GM18526 (cell line): ENCODE data around the gene PKP1.

Experiments used
- POLR2A ChIP-seq: IDR thresholded peaks from 3 replicates; pipeline ENCODE4 v1.6.1; 2011; ENCODE audit not compliant: insufficient read length; ENCODE audit errors: extremely low read depth

PKP1 gene

DNA sequence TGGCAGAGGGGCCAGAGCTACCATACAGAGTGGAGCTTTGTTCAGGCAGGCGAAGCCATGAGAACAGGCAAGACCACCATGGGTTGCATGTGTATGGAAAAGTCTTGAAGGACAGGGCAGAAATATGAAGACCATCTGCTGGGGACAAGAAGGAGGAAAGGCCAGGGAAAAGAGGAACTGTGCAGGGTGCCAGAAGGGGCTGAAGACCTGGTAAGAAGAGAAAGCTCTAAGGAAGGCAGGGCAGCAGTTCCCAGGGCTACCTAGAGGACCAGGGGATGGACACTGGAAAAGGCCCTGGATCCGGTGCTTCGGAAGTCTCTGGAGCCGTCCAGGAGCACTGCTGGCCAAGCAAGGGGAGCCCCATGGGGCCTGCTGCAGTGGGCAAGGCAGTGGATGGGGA is 43.4 kb downstream of the PKP1 start:
- TF ChIP-seq POLR2A, result no peak

DNA sequence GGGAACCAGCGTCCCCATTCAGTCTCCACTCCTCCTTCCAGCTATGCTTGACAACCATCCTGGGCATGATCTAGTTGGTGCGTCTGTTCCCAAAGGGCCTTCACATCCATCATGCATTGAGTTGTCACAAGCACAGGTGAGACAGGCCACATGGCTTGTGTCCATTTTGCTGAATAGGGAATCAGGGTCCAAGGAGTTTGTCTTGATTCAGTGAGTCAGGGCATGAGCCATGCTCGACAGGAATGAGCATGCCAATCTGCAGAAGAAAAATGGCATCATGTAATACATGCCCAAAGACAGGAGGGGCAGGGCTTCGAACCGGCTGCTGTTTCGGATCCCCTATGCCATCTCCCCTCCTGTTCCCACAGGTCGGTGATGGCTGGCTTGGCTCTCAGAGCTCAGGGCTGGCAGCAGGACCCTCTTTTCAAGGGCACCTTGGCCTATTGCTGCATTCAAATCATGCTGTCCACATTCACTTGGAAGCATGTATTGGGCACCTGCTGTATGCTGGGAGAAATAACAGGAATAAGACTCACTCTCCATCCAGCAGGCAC is 44.5 kb downstream of the PKP1 start:
- no peak for TF ChIP-seq POLR2A

DNA sequence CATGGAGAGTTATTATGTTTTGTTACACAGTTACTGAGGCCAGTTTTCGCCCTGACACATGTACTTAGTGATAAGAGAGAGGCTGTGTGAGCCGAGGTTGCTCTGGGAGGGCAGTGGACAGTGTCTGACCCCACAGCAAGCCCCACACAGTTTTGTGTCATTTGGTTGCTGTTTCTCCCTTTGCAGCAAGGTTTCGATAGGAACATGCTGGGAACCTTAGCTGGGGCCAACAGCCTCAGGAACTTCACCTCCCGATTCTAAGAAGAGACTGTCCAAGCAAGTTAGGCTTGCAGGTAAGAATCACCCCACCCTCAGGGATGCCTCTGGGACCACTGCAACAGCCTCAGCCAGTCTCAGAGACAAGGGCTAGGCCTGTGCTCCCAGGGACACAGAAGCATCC is 45.3 kb downstream of the PKP1 start:
- no peak for TF ChIP-seq POLR2A

DNA sequence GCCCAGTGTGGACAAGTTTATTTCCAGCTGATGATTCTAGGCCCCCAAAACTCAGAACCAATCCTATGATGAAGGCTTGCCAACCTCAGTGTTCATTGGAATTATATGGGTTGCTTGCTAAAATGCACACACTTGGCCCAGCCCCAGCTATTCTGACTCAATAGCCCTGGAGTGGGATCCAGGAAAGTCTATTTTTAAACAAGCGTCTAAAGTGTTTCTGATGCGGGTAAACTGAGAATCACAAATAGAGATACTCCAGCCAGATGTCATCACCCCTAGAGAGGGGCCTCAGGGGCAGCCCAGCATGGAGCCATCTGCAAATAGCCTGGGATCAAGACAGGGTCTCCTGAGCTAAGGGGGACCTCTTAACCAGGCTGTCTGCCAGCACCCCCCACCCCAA is 46.0 kb downstream of the PKP1 start:
- no peak for TF ChIP-seq POLR2A

DNA sequence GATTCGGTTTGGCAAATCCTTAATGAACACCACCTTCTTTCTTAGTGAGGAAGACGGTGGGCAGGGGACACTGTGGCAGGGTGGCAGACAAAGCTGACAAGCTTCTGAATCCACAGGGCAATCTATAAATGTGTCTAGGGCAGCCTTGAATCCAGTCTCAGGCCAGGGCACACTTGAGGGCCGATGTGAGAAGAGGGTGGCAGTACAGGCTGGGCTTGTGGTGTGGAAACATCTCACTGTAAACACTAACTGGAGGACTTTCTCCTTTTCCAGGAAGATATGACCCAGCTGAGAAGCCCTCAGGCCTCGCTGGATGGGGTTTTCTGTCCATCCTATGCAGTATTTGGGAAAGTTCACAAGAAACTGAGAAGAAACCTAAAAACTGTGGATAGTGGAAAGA is 46.5 kb downstream of the PKP1 start:
- no peak for TF ChIP-seq POLR2A

DNA sequence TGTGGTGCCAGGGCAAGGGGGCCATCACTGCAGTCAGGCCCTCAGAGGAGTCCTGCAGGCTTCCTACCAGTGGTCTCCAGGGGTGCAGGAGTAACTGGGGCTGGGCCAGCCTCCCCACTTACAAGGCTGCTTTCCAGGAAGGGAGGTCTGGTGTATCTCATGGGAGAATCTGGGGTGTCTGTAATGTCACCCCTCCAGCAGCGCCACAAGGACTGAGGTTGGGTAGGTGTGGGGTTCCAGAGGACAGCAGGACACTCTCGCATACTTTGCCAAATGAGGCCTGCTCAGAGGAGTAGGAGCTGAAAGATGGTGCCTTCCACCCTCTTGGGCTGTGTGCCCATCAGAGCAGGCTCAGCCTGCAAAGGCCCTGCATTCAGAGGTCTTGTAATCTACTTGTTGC is 47.2 kb downstream of the PKP1 start:
- TF ChIP-seq POLR2A, result no peak

DNA sequence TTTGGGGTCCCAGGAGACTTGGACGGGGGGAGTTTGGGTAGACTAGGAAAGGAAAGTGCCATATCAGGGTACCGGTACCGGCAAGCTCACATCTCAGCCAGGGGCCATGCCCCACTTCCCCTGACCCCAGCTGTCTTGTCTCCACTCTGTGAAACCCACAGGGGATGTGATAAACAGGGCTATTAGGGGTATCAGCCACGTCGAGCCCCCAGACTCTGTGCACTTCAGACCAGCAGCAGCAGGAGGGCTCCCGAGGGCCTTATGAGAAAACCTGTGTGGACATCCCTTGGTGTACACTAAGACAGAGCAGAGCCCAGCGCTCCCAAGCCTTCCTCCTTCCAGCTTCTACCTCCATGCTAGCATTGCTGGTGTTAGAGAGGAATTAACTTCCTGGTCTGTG is 47.9 kb downstream of the PKP1 start:
- no peak for TF ChIP-seq POLR2A

DNA sequence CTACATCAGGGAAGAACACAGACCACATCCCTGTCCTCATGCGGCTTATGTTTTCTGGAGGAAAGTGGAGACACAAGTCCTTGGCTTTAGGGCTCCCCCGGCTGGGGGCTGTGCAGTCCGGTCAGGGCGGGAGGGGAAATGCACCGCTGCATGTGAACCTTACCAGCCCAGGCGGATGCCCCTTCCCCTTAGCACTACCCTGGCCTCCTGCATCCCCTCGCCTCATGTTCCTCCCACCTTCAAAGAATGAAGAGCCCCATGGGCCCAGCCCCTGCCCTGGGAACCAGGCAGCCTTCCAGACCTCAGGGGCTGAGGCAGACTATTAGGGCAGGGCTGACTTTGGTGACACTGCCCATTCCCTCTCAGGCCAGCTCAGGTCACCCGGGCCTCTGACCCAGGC is 48.7 kb downstream of the PKP1 start:
- no peak for TF ChIP-seq POLR2A

DNA sequence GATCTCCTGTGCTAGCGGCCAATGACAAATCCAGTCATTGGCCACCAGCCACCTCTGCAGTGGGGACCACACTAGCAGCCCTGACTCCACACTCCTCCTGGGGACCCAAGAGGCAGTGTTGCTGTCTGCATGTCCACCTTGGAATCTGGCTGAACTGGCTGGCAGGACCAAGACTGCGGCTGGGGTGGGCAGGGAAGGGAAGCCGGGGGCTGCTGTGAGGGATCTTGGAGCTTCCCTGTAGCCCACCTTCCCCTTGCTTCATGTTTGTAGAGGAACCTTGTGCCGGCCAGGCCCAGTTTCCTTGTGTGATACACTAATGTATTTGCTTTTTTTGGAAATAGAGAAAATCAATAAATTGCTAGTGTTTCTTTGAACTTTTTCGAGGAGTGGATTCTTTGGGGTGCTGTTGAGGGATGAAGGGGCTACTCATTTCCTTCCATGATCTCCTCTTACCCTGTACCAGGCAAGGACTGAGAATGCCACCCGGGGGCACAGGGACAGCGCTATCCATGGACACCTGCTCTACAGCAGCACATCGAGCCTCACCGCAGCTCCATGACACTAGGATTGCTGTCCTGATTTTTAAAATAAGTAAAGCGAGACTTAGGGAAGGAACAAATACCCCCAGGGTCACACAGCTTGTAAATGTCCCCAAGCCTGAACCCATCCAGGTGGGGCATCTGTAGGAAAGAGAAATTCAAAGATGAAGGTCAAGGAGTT is 49.5 kb downstream of the PKP1 start:
- TF ChIP-seq POLR2A, result no peak

DNA sequence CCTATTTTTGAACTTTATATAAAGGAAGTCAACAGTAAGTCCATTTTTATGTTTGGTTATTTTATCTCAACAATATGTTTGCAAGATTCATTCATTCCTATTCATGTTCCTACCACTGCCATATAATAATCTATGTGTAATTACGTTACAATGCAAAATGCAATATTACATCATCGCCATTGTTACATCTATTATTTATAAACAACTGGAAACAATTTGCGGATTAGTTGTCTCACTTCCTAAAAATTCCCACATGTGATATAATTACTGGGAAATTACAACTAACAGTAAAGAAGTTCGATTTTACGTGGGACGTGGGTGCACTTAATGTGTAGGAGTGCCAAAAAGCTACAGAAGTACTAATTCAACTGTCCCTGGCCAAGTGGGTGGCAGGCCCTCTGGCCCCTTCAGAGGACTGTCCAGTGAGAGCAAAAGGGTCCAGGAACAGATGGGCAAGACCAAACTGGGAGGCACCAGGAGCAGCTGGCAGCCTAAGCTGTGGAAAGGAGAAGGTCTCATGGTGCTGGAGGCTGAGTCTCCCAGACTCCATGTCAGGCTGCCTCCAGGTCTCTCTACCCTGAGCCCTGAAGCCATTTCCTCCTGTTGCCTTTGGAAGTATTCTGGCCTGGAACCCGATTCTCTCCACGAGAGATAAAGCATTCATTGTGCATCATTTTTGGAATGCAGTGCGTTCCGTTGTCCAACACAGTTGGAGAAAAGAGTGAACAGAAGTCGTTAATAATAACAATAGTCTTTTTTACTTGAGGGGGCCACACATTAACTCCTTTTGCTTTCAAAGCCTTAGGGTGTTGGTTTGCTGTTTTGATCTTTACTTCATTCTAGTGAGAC is 51.2 kb downstream of the PKP1 start:
- TF ChIP-seq POLR2A, result no peak

DNA sequence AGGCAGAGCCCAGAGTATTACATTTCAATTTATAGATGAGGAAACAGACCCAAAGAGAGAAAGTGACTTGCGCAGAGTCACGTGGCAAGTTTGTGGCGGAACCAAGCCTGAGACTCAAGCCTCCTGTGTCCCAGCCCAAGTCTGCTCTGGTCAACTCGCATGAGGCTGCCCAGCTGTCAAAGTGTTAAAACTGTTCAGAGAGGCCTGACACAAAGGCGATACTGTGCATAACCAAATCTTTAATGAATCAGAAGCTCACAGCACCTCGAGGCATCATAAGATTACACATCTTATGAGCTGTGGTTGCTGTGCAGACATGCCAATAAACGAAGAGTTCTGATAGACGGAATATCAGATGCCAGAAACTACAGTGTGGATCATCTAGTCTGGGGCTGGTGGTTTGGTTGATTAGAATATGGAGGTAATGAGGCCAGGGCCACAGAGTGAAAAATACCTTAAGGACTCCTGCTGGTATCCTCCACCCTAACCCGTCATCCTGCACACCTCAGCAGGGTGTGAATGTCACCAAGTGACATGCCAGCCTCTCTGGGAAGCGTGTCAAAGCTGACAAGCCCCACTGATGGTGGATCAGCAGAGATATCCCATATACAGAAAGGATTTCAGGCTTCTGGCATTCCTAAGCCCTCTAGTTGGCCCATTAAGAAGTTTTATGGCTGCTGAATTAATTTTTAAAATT is 52.0 kb downstream of the PKP1 start:
- TF ChIP-seq POLR2A, result no peak

DNA sequence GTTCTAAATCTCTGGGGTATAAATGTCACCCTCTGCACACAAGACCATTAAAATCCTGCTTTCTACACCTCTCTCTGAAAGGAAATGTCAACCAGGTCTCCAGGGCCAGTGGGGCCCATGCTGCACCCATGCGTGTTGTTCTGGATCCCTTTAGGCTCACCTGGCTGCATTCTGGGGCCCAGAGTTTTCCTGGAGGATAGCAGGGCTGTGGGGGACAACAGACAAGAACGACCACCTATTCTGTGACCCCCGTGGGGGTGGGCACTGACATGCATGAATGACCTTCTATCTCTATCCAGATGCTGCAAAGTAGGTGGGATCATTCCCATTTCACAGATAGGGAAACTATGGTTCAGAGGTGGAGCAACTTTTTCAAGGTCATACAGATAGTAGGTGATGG is 52.6 kb downstream of the PKP1 start:
- TF ChIP-seq POLR2A, result no peak

DNA sequence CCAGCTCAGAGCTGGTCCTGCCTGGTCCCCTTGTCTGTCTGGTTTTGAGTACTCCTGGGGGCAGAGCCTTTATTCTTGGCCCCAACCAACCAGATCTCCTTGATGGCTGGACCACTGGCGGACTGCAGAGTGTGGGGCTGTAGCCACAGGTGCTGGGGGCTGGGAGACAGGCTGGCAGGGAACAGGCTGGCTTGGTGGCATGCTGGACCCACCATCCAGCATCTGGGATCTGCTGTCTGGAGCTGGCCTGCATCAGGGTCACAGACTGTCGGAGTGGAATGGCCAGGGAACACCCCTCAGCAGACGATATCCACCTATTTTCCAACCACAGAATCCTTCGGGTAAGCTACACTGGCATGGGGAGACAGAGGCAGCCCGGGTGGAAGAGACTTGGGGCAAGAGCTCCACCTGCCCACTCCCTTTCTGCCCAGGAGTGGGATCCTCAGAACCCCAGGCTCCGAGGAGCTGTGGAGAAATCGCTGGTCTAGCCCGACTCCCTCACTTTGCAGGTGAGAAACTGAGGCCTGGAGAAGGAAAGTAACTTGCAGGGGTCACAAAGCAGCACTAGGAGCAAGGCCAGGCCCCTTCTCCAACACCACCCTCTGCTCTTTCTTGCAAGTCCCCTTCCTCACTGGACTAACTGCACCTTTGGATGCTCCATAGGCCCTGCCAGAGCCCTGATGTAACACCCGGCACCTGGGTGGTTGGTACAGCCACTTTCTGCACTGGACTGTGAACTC is 53.6 kb downstream of the PKP1 start:
- no peak for TF ChIP-seq POLR2A

DNA sequence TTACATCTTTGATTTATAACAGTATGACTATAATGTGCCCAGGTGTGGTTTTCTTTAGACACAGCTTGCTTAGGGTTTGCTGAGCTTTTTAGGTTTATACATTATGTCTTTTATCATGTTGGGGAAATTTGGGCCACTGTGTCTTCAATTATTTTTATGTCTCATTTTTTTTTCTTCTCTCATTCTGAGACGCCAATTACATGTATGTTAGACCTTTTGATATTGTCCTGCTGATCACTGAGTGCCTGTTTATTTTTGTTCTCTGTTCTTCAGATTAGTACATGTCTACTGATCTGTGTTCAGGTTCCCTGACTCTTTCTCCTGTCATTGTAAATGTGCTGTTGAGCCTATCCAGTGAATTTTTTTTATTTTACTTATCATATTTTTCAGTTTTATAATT is 58.1 kb downstream of the PKP1 start:
- TF ChIP-seq POLR2A, result no peak

DNA sequence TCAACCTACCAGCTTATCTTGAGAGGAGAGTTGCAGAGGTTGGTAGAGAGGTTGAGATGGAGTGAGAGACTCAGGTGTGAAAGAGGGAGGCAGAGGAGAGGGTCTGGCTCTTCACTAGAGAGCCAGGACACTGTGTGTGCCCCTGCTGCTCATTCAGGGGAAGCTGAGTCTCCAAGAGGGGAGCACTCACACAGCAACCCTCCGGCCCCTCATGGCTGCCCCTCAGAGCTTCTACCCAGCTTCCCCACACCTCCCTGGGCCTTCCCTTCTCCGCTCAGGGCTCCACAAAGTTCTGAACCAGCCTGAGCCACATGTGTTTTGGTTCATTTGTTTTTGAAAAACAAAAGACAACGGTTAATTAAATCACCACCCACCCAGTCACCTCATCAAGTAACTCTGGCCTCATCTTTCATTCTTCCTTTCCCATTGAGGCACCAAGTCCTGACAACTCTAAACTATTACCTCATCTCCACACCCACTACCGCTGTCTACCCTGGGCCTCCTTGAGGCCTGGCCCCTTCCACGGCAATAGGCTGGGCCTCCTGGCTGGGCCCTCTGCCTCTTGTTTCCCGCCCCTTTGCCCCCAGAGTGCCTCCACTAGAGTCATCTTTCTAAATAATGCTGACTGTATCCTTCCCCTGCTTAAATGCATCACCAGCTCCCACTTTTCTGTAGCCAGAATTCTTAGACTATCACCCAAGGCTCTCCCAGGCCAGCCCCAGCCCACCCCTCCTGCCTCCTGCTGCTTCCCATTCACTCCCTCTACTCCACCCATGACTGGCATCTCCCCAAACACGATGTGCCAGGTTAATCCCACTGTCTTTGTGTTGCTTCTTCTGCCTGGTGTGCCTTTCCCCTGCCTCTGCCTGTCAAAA is 61.1 kb downstream of the PKP1 start:
- no peak for TF ChIP-seq POLR2A

DNA sequence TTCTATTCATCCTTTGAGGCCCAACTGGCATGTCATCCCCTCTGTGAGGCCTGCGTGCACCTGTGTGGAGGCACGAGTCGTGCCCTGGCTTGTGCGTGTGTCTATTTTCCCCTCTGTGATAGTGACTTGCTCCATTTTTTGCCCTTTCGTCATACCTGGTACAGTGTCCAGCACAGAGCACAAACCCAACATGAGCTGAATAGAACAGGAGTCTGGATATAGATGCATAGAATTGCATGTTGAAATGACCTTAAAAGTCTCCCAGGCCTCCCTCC is 61.7 kb downstream of the PKP1 start:
- no peak for TF ChIP-seq POLR2A
